COLO829 (cell line): Measurements from ENCODE around the gene ASCL1.

ENCODE experiments used
- DNase-seq: peaks from one replicate; pipeline ENCODE4 v3.0.0; 2012; ENCODE audit warnings: low spot score

ASCL1 gene

DNA sequence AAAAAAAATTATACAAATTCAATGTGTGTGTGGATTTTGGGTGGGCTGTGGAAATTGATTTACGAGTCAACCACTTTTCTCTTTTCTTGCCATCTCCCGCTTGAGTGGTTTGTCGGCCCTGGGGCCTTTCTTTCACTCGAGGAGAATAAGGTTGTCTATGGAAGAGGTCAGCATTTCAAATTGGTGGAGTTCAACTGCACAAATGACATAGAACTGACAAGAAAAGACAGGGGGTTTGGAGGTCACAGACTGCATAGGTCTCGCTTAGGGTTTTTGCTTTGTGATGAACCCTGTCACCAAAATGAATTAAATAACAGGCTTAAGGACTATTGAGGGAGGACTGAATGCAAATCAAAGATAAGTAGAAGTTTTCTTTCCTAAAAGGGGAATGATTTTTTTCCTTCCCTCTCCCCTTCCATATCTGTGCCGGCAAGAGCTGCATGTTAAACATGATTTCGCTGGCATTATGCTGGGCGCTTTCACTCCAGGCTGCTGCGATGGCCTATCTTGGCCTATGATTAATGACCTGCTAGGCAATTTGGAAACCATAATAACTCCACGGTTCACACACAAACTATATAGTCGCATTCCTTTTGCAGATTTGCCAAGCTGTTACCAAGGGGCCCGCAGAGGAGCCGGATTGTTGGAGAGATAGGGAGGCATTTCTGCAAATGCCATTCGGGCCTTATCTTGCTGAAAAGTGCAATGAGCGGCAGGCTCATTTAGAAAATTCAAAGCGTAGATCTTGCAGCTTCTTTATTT lies 20.7 kb downstream of the ASCL1 start:
- no peak for DNase-seq

DNA sequence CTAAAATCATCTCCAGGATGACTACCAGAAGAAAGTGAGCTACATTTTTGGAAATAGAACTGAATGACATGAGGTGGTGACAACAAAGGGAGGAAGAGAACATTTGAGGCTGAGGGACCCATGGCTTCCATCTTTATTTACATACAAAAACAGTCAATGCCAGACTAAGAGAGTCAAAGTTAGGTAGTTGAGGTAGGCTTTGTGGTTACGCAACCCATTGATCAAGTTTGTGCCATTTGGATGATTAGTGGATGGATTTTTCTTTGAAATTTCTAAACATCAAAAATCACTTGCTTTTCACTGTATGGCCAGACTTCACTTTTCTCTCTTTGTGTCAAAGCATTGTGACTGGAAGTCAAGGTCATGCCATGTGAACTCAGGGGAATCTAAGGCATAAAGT lies 22.9 kb downstream of the ASCL1 start:
- DNase-seq: no peak

DNA sequence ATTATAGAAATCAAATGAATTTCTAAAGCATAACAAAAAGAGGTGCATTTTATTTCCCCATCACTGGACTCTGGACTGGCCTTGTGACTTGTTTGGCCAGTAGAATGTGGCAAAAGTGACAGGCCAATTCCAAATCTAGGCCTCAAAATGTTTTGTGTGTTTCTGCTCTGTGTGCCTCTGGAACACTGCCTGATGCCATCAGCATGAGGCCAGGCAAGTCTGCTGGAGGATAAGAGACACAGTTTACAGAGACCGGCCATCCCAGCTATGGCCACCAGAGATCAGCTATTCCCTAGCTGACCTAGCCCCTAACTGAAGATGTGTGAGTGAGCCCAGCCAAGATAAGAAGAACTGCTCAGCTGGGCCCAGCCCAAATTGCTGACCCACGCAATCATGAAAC lies 32.9 kb downstream of the ASCL1 start:
- no peak for DNase-seq

DNA sequence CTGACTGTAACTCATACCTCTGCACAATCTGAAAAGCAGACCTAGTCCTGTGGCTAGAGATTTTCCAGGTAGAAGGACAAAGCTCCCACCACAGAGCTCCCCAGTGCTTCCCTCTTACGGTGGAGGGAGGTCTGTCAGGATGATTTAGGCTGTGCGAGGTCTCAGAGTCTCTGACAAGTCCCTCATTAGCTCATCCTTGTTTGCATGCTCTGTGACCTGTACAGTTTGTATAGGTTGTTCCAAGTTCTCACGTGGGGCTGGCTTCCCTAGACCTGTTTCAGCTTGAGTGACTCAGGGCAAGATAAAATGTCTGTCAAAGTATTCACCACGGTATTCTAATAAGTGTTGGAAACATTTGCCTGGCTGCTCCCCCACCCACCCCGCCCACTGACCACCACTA lies 34.8 kb downstream of the ASCL1 start:
- no peak for DNase-seq

DNA sequence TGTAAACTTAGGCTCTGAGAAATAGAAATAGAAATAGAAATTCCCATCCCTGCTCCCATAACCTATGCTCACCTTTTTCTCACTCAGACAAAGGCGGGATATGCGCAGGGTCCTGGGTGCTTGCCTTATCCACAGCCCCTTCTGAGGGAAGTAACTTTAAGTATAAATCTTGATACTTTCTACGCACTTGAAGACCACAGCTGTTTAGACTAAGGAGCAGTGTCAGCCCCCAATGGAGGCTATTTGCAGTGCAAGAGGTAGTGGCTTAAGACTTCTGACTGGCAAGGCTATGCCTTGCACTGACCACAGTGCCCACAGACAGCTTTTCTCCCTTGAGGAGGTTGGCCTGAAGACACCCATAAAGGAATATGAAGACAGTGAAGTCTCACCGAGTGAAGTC lies 35.2 kb downstream of the ASCL1 start:
- DNase-seq: no peak

DNA sequence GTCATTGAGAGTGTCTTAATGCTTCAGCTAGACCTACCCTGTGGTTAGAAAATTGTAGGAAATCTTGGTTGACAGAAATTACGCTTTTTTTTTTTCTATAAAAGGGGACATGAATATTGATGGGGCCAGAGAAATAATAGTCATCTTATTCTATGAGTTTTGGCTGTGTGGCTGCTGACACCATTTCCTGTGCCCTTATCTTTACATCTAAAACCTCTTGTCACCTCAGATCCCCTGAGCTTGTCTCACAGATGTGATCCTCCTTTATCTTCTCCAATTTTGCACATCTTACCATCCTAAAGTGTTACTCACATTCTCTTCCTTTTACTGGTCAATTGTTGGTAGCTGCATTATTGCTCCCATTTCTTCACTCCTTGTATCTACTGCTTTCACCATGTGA lies 36.1 kb downstream of the ASCL1 start:
- no peak for DNase-seq

DNA sequence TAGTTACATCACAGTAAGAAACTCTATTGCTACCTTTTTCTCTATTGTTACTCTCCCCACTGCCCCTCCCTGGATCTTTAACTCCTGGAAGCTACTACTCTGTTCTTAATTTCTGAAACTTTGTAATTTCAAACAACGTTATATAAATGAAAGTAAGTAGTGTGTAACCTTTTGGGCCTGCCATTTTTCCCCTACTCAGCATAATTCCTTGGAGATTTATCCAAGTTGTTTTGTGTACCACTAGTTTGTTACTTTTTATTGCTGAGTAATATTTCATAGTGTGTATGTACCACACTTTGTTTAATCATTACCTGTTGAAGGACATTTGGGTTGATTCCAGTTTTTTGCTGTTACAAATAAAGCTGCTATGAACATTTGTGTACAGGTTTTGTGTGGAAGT lies 37.9 kb downstream of the ASCL1 start:
- DNase-seq: no peak
